HG02571 (cell line): Measurements from ENCODE around the gene CHST7.

Source experiments
- ATAC-seq: cut with Tn5 transposase; IDR thresholded peaks from one replicate; pipeline ENCODE4 v1.9.1; 2021; ENCODE audit warnings: mild to moderate bottlenecking, moderate library complexity; ENCODE audit not compliant: unreplicated experiment

The CHST7 gene

GRCh38 chrX:46643636-46644035, 70.1 kb downstream of the CHST7 start:
- no peak for ATAC-seq

GRCh38 chrX:46645614-46646013, 72.0 kb downstream of the CHST7 start:
- ATAC-seq: no peak

- no peak for ATAC-seq
Observed at GRCh38 chrX:46647251-46647650, 73.7 kb downstream of the CHST7 start.
